Measurements from ENCODE around the gene CHID1. TPM values are rescaled to one million over a fixed set of nuclear protein-coding genes. Genes with fewer than 3 reads are reported as not detected.

Gene CHID1
- total RNA-seq, 6 experiments from 2014 or later, result 61.1 to 157 (median 78.7) TPM

DNA sequence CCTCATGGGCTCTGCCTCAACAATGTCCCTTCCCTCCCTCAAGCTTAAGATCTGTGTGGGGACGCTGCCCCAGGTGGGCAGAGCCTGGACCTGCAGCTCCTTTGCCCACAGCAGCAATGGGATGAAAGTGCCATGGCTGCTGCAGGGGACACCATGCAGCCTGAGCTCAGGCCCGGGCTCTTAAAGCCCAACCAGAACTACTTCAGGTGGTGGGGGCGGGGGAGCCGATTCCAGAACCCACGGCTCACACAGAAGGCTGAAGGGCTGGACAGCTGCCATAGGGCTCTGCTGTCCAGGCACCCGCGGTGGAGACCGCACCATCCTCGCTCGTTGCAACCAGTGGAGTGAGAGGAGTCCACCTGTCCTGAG, 12.5 kb downstream of the CHID1 start:
- WGBS (ENCODE audit: insufficient coverage, low coverage, low lambda C conversion rate, missing lambda C conversion rate), result no CpG with 5 or more reads among the region's 10 CpGs
- TF ChIP-seq, protein P1, sequence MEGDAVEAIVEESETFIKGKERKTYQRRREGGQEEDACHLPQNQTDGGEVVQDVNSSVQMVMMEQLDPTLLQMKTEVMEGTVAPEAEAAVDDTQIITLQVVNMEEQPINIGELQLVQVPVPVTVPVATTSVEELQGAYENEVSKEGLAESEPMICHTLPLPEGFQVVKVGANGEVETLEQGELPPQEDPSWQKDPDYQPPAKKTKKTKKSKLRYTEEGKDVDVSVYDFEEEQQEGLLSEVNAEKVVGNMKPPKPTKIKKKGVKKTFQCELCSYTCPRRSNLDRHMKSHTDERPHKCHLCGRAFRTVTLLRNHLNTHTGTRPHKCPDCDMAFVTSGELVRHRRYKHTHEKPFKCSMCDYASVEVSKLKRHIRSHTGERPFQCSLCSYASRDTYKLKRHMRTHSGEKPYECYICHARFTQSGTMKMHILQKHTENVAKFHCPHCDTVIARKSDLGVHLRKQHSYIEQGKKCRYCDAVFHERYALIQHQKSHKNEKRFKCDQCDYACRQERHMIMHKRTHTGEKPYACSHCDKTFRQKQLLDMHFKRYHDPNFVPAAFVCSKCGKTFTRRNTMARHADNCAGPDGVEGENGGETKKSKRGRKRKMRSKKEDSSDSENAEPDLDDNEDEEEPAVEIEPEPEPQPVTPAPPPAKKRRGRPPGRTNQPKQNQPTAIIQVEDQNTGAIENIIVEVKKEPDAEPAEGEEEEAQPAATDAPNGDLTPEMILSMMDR (IDR thresholded peaks at IDR 0.05), result no peak
- no peak for TF ChIP-seq POLR2A (IDR thresholded peaks at IDR 0.05)
- Histone ChIP-seq H3K9me3 (no peaks in the 10 kb centered on the region), H3K4me3 (no peak overlapping the region), H3K27ac (no peak overlapping the region), H3K27me3 (no peaks in the 10 kb centered on the region), H3K36me3 (peaks cover 8 to 48% (median 23%) of the 10 kb centered on the region in 4 donors), H3K4me1 (no peaks in the 10 kb centered on the region)
- intact Hi-C loops (cut with DNase I), result loop anchor here in 1 of 2 donors (10.0 kb wide), 1 partner anchor 157 kb away; no protein-coding TSS in a partner anchor
- ATAC-seq, result peak in 2 of 4 donors; percentile 11 to 14
- no peak for DNase-seq

DNA sequence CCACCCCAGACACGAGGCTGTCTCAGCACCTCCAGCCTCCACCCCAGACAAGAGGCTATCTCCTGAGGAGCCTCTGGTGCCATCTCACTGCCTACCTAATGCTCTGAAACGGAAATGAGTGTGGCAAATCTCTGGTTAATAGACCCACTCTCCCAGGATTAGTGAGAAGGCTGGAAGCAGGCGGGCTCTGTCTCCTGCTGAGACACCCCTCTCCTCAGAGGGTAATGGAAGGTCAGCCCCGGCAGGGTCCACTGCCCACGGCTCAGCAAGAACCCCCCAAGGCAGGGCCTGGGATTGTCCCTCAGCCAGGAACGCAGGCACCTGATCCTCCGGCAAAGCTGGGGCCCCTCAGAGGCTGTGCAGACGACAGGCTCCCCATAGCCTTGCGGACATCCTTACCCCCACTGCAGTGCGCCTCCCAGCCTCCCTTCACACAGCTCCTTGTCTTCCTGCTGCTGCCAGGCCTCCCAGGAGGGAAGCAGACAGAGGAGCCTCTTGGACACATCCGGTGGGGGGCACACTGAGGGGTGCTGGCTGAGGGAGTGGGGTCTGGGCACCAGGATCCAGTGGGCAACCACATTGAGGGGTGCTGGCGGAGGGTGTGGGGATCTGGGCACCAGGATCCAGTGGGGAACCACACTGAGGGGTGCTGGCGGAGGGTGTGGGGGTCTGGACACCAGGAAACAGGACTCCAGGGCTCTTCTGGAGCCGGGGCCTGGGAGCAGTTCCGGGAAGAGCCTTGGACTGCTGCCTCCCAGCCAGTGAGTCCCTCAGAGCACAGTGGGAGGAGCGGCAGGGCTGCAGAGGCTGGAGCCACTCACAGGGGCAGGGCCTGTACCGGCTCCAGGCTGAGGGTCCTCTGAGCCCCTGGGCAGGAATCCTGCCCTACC, 13.1 kb downstream of the CHID1 start:
- TF ChIP-seq, protein P1 (IDR thresholded peaks at IDR 0.05), result no peak
- TF ChIP-seq POLR2A (IDR thresholded peaks at IDR 0.05), result no peak
- Histone ChIP-seq H3K9me3 (no peaks in the 10 kb centered on the region), H3K27ac (no peak overlapping the region), H3K36me3 (peaks cover 5 to 42% (median 18%) of the 10 kb centered on the region in 4 donors), H3K4me1 (no peaks in the 10 kb centered on the region), H3K27me3 (no peaks in the 10 kb centered on the region), H3K4me3 (no peak overlapping the region)
- 93% methylated on average over 2 of the region's 17 CpGs for WGBS (ENCODE audit: insufficient coverage, low coverage, low lambda C conversion rate, missing lambda C conversion rate)
- DNase-seq (no peak), ATAC-seq (no peak)
- intact Hi-C loops (cut with DNase I), result loop anchor here in 1 of 2 donors (10.0 kb wide), 1 partner anchor 157 kb away; no protein-coding TSS in a partner anchor

DNA sequence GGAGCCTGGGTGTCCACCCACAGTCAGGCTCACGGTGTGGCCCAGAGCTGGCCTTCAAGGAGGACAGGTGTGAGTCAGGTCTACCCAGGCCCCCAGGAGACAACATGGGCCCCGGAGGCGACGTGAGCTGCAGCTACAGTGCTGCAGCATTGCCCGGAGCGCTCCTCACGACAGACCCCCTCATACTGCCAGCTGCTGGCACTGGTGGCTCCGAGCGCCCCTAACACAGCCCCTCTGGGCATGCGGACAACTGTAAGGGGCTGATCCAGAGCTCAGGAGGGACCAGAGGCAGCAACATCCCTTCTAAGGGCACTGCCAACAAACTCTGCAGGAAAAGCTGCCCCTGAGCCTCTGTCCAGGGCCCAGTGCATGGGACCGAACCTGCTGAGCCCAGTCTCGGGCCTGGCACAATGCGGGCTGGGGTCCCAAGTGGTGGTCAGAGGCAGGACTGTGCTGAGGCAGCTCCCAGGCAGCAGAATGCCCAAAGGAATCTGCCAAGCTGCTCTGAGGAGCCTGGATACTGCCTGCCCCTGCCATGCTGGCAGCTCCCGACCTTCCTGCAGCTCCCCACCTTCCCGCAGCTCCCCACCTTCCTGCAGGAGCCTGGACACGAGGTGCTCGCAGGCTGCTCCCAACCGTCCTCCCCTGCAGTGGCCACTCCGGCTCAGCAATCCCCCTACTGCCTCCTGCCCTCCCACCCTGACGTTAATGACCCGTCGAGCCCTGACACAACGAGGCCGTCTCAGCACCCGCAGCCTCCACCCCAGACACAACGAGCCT, 15.1 kb downstream of the CHID1 start:
- no peak overlapping the region for H3K27ac ChIP-seq
- no peaks in the 10 kb centered on the region for H3K27me3 ChIP-seq
- ATAC-seq, result no peak
- H3K4me3 ChIP-seq, result no peak overlapping the region
- TF ChIP-seq POLR2A (IDR thresholded peaks at IDR 0.05), result no peak
- TF ChIP-seq, protein P1 (IDR thresholded peaks at IDR 0.05), result no peak
- WGBS (ENCODE audit: insufficient coverage, low coverage, low lambda C conversion rate, missing lambda C conversion rate), result 33% methylated on average over 1 of the region's 26 CpGs
- intact Hi-C loops (cut with DNase I), result loop anchor here in 1 of 2 donors (10.0 kb wide), 1 partner anchor 159 kb away; no protein-coding TSS in a partner anchor
- no peaks in the 10 kb centered on the region for H3K4me1 ChIP-seq
- no peak for DNase-seq
- H3K36me3 ChIP-seq, result peaks cover 0 to 22% (median 8%) of the 10 kb centered on the region in 4 donors
- no peaks in the 10 kb centered on the region for H3K9me3 ChIP-seq

DNA sequence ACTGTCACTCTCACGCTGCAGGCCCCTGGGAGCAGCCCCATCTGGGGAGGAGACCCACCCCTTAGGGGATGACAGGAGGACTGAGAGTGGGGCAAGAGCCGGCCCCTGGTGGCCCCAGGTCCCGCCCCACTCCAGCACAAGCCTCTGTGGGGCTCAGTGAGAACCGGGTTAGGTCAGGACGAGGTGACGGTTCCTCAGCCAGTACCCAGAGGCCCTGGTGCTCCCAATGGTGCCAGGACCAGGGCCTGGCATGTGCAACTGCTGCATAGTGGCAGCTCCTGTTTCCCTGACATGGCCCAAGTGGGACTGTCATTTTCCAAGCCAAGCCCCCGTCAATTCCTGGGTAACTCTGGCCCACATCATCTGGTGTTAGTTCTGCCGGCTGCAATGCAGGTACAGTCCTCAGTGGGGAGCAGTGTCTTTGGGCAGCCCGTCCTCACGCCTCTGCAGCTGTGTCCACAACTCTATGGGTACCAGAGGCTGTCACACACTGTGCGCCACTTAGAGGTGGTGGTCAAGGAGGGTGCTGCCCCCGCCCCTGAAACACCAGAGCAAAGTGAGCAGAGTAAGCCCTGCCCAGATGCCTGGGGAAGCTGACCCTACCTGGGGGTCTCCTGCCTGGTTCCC, 15.9 kb downstream of the CHID1 start:
- Histone ChIP-seq H3K36me3 (peaks cover 0 to 14% (median 6%) of the 10 kb centered on the region in 4 donors), H3K27me3 (no peaks in the 10 kb centered on the region), H3K9me3 (no peaks in the 10 kb centered on the region), H3K4me1 (no peaks in the 10 kb centered on the region), H3K27ac (no peak overlapping the region), H3K4me3 (no peak overlapping the region)
- peak in 1 of 4 donors; percentile 11 for ATAC-seq
- DNase-seq, result no peak
- TF ChIP-seq POLR2A (IDR thresholded peaks at IDR 0.05), result no peak
- TF ChIP-seq, protein P1 (IDR thresholded peaks at IDR 0.05), result no peak
- no CpG with 5 or more reads among the region's 12 CpGs for WGBS (ENCODE audit: insufficient coverage, low coverage, low lambda C conversion rate, missing lambda C conversion rate)
- intact Hi-C loops (cut with DNase I), result loop anchor here in 1 of 2 donors (10.0 kb wide), 1 partner anchor 160 kb away; no protein-coding TSS in a partner anchor

Measured in right lobe of liver (tissue), 6 donors.